Measurements from ENCODE around the gene ABTB2.

The ABTB2 gene

DNA sequence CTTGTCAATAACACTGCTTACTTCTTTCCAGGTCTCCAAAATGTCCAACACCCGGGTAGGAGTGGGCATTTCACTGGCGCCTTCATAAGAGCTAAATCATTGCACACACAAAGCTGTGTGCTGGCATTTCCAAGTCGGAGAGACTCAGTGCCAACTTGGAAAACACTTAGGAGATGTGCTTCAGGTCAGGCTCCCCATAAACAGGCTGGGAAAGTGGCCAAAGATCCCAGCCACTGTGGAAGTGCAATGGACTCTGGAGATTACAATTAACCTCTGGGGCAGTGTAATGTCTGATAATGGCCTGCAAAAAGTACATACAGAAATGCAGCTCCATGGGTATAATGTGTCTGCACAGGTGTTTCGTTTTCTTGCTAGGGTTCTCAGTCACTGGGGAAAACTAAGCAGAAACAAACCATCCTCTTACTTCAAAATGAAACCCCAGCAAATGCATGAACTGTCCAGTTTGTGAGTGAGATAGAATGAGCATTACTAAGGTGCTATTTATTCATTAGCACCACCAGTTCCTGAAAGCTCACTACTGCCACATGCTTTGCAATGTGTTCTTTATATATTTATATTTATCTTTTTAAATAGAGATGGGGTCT, 79.0 kb downstream of the ABTB2 start:
- no peak for DNase-seq

DNA sequence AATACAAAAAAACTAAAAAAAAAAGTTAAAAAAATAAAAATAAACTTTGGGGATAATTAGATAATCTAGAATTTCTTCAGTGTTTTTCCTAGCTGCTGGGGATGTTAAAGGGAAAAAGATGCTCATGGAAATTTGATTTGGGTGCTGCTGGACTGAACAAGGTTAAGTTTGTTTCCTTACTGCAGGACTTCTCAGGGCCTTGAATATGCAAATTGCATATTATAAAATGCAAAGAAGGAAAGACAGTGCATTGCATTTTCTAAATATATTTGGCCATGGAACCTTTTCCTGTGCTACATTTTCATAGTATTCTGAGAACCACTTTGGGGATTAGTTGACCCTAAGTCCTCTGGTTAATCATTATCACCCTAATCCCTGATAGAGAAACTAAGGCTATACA, 79.6 kb downstream of the ABTB2 start:
- DNase-seq = no peak

DNA sequence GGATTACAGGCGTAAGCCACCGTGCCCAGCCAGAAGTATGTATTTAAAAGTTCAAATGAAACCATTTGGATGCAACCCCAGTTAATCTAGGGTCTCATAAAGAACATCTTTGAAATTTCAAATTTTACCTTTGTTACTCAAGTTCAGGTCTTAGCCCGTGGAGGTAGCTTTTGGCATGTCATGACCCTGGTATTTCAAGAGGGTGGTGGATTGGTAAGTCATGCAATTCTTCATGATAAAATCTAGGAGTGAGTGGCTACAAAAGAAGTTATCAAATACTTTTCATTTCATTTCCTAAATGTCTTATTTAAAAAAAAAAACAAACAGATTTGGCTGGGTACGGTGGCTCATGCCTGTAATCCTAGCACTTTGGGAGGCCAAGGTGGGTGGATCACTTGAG, 80.6 kb downstream of the ABTB2 start:
- DNase-seq = no peak

DNA sequence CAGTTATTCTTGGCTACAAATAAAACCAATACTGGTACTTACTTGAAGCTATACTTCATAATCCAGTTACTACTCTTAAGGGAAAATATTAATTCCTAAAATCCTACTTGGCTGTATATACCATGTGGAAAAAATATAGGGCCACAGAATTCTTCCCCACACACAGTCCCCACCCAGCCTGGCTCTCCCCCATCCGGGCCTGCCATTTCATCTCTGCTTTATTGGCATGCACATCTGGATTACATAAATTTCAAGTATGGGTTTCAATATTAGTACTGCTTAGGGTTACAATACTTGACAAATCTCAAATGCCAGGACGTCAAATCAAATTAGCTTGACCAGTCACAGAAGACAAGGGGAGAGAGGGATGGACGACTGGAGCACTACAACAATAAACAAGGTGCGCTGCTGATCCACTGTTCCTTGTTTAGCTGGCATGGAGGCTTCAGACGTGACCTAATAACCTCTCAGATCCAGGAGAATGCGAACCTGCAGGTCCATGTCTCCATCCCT, 81.4 kb downstream of the ABTB2 start:
- no peak for DNase-seq

DNA sequence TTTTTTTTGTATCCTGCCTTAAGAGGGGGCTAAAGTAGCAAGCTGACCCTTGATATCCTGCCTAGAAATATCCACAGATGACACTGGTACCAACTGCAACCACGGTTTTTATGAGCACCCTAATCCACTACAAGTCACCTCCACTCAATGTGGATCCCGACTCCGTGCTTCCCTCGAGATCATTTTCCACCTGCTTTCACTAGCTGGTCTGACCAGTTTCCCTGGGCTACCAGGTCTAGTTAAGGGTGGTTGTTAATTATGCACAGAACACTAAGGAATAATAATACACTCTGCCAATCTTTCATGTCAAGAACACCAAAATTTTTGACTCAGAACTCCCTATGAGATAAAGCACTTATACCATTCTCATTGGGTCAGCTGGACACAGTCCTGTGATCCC, 82.3 kb downstream of the ABTB2 start:
- no peak for DNase-seq

DNA sequence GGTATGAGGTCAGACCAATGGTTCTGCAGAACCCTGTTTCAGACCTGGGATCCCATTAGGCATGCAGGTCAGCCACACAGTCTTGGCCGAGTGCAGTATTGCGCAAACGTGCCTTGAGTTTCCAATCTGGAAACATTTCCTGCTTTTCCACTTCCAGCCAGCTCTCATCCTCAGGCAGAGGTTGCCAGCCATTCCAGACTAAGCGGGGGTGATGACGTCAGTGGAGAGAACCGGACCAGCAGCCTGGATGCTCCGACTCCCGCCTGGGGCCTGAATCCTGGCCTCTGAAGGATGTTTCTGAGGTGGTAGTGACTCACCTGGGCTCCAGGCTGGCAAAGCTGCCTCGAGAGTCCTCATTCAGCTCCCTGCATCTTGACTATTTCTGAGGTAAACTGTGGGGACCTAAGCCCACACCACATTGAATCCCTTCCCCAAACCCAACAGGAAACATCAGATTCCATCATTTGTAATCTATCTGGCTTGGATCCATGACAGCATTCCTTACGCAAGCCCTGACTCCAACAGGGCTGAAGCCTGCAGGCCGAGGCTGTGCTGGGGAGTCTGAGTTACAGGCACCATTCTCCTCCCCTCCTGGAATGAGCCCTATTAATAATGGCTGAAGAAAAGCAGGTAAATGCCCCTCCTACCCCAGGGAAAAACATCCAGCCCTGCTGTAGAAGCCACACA, 83.0 kb downstream of the ABTB2 start:
- no peak for DNase-seq

DNA sequence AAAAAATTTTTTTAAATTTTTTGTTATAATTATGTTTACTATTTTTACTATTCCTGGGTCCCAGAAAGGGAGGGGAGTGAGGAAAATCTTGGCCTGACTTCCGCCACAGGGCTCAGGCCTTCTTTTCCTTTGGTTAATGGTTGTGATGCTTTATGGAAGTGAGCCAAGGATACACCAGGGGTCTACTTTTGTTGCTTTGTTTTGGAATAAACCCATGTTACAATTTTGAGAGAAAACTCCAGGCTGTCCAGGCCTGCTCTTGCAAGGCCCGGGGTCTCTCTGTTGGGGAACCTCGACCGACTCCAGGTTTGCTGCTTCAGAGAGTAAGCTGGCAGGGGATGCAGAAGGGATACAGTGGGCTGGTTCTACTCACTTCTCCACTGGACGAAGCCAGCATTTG, 84.7 kb downstream of the ABTB2 start:
- DNase-seq = no peak

DNA sequence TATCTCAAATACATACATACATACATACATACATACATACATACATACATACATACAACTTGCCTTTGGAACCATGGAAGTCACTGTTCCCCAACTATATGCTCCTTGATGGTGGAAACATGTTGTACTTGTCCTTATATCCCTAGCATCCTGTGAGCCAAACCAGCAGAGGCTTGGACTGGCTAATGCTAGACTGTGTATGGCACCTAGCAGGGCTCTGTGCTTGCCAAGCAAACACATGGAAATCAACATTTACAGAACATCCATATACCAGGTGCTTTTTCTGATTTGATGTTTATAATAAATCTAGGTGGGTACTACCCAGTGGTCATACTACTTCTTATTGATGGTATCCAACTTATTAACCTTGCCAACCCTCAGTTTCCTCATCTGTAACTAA, 86.1 kb downstream of the ABTB2 start:
- no peak for DNase-seq

DNA sequence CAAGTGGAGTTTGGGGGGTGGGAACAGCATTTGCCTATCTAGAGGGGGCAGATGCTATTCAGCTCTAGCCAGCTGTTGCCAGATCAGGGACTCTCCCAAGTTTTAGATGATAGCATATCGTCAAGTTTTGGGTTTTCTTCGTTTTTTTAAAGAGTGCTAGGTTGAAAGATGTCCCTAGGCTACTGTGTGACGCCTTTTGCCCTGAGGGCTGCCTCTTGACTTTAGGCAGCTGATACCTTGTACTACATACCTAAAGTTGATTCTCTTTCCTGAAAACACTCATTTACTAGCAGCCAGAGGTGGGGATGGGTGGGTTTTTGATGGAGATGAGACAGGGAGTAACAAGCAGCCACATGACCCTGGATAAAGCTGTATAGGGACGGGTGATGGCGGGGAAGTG, 87.1 kb downstream of the ABTB2 start:
- no peak for DNase-seq

DNA sequence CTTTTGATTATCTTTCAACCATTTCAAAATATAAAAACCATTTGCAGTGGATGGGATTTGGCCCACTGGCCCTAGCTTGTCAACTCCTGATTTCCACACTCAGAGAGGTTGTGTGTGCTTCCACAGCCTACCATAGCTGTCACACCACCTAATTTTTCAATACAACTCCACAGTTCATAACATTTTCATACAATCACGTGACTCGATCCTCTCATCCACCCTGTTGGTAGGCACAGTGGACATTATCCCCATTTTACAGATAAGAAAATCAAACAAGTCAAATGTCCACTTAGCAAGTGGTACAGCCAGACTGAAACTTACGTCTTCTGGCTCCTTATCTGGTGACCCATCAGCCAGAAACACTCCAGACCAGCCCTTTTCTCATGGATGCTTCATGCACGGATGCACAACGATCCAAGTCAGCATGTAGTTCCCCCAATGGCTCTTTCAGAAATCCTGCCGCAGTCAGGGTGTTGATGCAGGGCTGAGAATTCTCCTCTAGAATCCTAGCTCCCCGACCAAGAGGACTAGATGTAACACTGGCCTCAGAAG, 88.0 kb downstream of the ABTB2 start:
- no peak for DNase-seq

DNA sequence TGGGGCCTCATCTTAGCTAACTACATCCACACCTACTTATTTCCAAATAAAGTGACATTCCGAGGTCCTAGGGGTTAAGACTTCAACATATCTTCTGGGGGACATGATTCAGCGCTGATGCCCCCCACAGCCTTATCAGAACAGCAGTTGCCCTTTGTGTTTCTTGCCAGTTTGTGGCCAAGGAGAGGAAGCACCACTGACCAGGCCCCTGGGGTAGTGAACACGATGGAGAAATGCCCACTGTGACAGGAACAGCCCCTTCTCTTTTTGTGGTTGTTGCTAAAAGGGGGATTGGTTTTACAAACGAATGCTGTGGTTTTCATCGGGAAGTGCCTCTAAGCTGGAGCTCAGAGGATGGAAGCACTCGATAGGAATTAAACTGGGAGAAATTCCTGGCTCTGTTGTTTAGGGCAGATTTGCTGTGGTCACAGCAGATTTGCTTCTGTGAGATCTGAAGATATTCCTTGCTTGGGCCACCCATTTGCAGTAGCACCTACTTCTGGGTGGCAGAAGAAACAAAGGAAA, 88.8 kb downstream of the ABTB2 start:
- DNase-seq = no peak

DNA sequence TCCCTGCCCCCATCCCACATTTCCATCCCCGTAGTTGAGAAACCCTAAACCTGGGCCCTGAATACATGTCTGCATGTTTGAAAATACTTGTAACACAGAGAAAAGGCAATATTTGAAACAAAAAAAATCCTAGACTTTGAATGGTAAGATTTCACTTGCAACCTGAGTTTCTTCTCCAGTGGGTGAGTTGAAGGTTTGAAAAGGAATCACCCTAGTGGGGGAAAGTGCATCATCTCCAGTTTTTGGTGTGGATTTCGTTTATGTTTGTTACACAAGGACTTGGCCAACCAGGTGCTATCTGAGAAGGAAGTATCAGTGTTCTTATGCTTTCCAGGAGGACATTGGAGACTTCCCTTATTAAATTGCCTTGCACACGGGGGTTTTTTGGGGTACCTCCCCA, 90.4 kb downstream of the ABTB2 start:
- no peak for DNase-seq

DNA sequence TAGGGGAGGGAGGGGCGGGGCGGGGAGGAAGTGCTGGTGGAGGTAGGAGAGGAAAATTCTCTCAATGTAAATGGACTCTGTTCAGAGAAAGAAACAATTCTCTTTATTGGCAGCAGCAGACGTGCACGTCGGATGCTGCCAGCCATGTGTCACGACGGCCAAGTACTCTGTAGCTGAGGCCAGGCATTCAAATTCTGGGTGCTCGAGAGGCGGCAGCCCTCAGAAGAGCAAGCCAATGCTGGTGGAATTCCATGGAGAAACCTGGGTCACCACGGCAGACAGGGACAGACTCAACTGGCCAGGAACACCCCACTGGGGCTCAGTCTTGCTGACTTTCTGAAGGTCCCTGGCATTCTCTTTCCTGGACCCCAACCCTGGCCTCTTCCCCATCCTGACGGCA, 90.8 kb downstream of the ABTB2 start:
- no peak for DNase-seq

DNA sequence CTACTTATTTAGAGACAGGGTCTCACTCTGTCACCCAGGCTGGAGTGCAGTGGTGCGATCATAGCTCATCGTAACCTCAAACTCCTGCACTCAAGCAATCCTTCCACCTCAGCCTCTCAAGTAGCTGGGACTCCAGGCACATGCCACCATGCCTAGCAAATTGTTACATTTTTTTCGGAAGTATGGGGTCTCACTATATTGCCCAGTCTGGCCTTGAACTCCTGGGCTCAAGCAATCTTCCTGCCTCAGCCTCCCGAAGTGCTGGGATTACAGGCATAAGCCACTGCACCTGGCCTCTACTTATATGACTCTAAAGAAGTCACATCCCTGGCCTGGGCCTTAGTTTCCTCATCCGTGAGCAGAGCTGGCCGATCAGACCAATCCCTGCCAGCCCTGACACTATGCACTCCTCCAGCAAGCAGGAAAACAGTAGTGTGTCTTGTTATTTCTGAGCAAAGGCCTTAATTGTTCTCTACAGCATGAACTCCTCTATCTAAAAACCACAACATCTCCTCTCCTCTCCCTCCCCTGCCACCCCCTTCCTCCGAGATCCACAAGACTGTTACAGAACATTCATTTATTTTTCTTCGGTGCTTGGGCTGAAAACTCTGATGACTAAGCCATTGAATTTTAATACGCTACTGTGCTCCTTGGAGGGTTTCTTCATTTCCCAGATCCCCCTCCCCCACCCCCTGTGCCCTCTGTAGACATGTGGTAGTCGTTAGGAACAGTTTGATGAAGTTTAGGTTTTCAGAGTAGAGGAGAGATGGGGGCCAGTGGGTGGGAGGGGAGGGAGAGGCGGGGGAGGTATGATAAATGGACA, 91.5 kb downstream of the ABTB2 start:
- DNase-seq = no peak

DNA sequence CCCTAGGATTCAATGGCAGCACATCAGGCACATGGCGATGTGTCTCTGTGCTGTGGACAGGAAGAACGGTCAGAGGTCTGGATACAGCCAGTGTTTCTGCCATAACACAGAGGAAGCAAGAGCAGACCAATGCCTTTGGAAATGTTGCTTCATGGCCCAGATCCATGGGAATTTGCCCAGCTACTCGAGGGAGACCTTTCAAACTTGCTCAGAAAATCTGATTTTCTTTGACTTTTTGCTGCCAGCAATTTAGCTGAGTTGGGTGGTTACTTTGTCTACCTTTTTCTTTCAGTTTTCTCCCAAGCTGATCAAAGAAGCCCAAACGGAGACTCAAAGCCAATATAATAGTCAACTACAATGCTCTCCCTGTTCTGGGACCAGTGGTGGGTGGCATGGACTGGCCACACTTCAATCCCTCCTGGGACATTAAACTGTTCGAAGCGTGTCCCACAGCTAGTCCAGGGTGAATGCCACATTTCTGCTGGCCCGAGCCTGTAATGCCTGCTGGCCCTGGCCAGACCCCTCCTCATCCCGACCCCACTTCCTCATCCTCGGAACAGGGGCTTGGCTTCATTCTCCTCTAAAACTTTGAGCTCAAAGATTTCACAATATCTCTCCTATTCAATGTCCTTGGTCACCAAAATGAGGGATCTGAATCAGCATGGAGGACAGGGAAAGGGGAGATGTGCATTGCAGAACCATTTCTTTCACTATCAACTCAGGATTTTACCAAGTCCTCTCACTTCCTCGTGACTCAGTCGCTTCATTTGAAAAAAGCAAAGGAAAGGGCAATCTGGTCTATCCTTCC, 93.3 kb downstream of the ABTB2 start:
- no peak for DNase-seq

DNA sequence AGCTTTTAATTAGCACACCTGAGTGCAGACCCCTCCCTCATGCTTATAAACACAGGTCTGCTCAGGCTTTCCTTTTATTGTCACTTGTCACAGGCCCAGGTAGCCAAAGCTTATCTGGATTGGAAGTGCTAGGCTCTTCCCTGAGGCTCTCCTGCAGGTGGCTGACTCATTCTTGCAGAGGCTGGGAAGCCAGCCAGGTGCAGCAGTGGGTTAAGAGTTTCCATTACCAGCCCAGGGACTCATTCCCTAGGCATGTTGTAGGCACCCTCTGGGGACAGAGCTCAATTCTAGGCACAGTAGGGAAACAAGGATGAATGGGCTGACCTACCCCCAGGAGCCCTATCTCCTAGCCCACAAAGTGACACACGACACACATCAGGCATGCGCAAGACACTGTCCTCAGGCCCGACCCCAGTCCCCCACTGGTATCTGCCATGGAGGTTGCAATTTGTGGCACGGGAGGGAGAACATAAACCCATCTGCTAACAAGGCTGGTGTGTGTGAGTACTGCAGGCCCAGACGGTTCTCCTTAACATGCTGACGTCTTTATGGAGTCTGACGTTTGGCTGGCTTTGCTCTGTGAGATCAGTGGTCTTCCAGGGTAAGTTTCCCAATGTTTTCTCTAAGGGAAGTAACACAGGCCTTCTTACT, 94.2 kb downstream of the ABTB2 start:
- DNase-seq = peak in 1 of 2 experiments; percentile 25

DNA sequence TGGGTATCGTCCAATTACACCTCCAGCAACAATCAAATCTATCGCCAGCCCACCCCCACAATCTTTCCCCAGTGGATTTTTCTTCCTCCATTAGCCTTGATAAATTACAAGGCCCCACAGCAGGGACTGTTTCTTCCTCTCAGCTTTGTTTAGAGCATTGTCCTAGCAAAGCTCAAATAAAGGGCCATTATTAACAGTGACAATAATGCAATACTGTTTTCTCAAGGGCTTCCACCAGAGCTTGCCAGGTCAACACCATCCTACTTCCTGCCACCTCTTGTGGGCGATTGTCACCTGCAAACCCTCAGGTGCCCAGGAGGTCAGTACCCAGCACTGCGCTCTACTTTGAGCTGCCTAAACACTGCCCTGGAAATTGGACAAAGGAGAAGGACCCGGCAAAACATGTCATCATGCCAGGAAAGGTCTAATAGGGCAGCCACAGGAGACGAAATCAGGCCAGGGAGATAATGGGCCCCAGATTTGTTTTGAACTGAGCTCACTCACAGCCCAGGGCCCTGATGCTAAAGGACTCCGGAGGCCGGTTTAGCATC, 95.2 kb downstream of the ABTB2 start:
- DNase-seq = no peak

DNA sequence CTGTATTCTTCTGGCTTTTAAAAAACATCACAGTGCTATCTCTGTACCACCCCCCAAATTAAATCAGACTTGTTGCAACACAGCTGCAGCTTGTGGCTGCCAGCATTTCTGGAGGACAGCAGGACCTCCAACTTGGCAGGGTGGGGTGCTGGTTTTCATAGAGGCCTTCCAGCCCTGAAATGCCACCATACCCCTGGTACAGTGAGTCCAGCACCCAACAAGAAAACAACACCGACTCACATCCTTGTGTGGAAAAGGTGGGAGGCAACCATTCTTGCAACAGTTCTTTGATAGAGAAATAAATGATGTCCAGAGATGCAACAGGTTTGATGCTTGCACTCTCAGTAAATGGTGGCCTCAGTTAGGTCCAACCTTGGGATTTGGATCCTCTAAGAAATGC, 96.0 kb downstream of the ABTB2 start:
- no peak for DNase-seq

DNA sequence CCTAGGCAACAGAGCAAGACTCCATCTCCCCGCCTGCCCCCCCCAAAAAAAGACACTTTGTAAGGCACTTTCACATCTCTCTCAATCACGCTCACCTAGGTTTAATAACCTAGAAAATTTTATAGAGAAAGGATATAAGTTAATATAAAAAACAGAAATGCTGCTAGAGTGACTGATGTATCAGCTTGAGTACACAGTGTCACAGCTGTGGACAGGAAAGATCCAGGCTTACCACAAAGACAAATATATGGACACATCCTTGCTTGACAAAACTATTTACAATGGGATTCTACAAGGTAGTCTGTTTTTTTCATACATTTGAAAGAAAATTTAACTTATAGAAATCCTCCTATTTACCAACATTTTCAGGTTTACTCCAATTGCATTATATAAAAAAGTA, 96.7 kb downstream of the ABTB2 start:
- DNase-seq = no peak

DNA sequence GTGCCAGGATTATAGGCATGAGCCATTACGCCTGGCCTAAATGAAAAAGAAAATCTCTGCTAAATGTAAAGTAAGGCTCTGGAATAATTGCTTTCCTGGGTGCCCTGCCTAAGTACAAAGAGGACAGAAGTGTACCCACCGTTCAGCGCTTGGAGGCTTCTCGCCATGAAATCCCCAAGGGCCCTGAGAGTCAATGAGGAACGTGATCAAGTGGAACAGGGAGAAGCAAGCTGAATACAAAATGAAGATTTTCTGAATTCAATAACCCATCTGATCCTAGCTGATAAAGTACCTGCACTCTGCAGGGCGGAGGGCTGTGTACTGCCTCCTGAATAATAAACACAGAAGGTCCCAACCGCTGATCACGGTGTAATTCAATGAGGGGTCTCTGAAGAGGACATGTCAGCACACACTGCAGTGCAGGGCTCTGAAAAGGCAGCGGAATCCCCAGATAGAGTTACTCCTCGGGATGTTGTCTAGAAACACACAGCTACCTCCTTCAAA, 97.7 kb downstream of the ABTB2 start:
- DNase-seq = no peak

DNA sequence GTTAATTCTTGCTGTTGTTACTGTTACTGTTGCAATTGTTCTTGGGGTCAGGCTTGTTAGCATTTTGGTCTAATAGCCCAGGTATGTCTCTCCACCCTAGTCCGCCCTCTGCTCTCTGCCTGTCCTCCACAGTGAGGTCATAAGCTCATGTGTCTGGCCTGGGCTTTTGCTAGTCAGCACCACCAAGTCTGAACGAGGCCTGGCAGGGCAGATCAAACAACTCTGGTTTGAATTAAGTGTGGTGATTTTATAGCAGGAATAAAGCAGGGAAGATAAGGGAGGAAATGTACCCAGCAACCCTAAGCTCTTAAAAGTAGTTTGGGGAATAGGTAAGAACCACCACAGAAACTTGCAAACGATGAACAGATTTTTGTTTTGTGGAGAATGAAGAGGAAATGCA, 98.7 kb downstream of the ABTB2 start:
- no peak for DNase-seq

DNA sequence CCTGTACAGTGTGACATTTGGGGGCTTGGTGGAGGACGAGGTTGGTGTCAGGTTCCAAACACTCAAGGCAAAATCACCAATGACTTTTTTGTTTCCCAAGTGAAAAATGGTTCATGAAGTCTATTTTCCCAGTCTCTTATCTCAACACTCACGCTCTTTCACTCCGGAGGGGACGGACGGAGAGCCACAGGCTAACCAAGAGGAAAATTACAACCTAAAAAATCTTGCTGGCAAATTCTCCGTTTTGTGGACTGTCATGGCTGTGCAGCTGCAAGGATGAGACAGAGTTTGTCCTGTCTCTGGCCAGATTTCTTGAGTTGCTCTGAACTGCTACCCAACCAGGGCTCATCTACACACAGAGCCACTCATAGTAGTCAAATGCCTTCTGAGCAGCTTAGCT, 101.2 kb downstream of the ABTB2 start:
- DNase-seq = no peak

Measured in NCI-H187 (cell line).